Measurements from ENCODE around the gene UBE2D2. TPM values are rescaled to one million over a fixed set of nuclear protein-coding genes. Genes with fewer than 3 reads are reported as not detected.

The UBE2D2 gene
- polyA plus RNA-seq, 3 donors from 2014 or later = 231 to 328 (median 243) TPM

DNA sequence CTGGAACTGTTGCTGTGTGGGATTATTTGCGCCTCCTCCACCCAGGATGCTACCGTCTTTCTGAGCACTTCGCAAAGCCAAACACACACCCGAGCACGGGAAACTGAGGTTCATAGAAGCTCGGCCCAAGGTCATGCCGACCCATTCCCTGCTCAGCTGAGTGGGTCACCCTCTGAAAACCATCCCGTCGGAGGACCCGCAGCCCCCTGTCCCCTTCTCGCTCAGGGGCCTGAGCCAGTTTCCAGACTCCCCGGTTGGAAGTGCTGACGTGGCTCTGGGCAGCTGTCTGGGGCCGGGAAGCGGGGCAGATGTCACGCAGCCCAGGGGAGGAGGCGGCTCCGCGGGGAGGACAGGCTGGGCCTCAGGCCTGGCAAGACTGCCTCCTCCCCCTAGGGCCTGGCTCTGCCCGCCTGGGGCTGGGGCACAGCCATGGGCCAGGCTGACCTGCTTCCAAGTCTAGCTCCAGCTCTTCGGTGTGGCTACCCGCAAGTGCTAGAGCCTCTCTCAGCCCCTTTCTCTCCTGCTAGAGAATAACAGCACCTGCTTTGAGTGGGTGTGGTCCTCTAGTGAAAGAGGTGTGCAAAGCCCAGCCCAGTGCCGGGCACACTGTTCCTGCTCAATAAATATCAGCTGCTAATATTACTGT lies 77.1 kb downstream of the UBE2D2 start:
- Mint-ChIP-seq H3K36me3 (no peaks in the 10 kb centered on the region), H3K4me1 (peaks cover 50 to 59% of the 10 kb centered on the region in 2 donors), H3K9me3 (no peaks in the 10 kb centered on the region), H3K27me3 (ENCODE audit: low read depth in 3 of 3) (peaks cover 3 to 15% (median 7%) of the 10 kb centered on the region in 3 donors), H3K4me3 (peak overlapping the region; percentile 80 to 90 (median 87)), H3K27ac (peak overlapping the region; percentile 88 to 99 (median 91))
- DNase-seq = peak; percentile 38 to 54 (median 47)

DNA sequence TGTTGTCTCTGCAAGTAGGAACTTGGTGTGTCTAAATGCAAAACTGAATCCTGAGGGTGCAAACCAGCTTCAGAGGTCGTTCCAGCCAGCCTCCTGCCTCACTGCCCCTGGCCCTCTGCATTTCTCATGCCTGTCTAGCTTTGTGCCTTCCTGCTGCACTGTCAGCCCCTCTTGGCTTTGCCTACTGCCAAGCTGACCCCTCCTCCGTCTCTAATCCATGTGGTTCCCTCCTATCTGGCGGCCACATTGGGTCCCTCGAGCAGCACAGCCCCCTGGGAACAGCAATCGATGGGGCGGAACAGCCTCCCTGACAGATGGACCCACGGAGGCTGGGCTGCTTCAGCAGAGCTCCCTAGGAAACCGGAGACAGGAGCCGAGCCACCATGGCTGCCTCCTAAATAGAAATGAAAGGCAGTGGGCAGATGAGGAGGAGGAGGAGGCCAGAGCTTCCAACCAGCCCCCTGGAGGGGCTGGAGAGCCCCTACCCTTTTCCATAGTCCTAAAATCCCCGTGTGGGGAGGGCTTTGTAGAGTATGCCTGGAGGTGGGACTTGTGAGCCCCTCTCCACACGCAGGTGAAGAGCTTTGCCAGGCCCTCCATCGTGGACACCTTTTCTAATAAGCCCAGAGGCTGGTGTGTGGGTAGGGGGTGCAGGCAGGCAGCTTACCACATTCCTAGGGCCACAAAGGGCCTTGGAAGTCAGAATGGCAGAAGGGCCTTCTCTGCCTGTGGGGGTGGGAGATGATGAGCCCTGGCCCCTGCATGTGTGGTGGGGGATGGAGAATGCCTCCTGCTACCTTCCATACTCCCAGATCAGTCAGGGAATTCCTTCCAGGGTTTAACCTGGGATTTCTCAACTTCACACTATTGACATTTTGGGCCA lies 77.8 kb downstream of the UBE2D2 start:
- H3K4me3 Mint-ChIP-seq = peak overlapping the region; percentile 80 to 90 (median 87)
- H3K4me1 Mint-ChIP-seq = peaks cover 44 to 53% of the 10 kb centered on the region in 2 donors
- H3K9me3 Mint-ChIP-seq = no peaks in the 10 kb centered on the region
- DNase-seq = no peak
- peaks cover 3 to 15% (median 5%) of the 10 kb centered on the region in 3 donors for H3K27me3 Mint-ChIP-seq (ENCODE audit: low read depth in 3 of 3)
- H3K36me3 Mint-ChIP-seq = no peaks in the 10 kb centered on the region
- H3K27ac Mint-ChIP-seq = peak overlapping the region; percentile 88 to 99 (median 91)

DNA sequence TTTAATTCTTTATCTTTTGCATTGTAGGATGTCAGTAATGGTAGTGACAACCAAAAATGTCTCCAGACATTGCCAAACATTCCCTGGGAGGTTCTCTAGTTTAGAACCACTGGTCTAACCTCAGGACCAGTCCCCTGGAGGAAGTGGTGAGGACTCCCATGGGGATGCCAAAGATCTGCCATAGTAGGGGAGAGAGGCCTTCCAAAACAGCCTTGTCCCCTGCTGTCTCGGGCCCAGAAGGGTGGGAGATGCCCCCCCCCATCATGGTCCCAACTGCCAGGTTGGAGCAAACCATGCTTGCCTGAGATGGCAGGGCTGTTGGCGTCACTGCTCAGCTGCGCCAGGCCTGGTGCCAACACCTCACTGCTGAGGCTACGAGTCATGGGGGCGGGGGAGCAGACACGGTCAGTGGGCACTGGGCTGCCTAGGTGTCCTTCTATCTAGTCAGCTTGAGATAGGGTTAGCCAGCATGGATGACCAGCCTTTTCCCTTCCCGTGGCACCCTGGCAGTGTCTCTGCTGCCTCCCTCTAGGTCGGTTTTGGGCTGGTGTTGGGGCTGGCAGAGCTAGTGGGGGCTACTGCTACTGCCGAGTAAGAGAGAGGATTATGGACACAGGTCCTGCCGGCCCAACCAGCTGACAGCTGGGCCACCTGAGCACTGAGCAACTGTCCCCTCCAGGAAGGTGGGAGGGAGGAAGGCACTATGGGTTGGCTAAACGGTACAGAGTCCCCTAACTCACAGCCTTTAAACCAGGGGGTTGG lies 78.7 kb downstream of the UBE2D2 start:
- Mint-ChIP-seq H3K4me1 (peaks cover 42 to 56% of the 10 kb centered on the region in 2 donors), H3K4me3 (peak overlapping the region in 2 of 5 donors; percentile 29 to 38), H3K36me3 (no peaks in the 10 kb centered on the region), H3K9me3 (no peaks in the 10 kb centered on the region), H3K27ac (peak overlapping the region; percentile 2 to 91 (median 30)), H3K27me3 (ENCODE audit: low read depth in 3 of 3) (peaks cover 3 to 15% (median 5%) of the 10 kb centered on the region in 3 donors)
- no peak for DNase-seq

DNA sequence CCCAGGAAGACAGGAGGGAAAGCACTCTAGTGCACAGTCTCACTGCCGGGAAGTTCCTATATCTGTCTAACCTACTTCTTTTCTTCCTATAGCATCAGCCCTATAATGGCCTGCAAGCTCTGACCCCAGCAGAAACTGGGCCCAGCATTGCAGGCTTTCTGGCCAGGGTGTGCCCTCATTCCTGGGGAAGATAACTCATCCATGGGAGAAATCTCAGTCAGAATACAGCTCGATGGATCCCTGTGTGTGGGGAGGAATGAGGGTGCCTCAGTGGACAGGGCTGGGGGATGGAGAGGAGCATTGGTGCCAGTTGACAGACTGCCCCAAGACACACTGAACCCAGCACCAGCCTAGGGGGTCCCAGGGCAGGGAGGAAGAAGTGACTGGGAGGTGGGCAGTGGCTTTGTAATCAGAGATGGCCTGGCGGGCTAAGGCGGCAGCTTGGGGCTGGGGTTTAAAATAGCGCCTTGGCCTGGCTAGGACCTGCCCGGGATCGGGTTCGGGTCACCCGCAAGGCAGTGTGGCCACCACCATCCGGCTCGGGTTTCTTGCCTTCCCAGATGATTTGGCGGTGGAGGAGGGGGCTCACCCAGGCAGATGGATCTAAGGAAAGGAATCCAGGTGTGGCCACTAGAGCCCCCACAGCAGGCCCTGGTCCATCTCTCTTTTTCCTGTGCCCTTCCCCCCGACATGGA lies 79.4 kb downstream of the UBE2D2 start:
- Mint-ChIP-seq H3K4me1 (peaks cover 40 to 54% of the 10 kb centered on the region in 2 donors), H3K36me3 (no peaks in the 10 kb centered on the region), H3K4me3 (no peak overlapping the region), H3K9me3 (no peaks in the 10 kb centered on the region), H3K27me3 (ENCODE audit: low read depth in 3 of 3) (peaks cover 3 to 15% (median 7%) of the 10 kb centered on the region in 3 donors), H3K27ac (peak overlapping the region in 2 of 6 donors; percentile 26 to 36)
- DNase-seq = no peak

DNA sequence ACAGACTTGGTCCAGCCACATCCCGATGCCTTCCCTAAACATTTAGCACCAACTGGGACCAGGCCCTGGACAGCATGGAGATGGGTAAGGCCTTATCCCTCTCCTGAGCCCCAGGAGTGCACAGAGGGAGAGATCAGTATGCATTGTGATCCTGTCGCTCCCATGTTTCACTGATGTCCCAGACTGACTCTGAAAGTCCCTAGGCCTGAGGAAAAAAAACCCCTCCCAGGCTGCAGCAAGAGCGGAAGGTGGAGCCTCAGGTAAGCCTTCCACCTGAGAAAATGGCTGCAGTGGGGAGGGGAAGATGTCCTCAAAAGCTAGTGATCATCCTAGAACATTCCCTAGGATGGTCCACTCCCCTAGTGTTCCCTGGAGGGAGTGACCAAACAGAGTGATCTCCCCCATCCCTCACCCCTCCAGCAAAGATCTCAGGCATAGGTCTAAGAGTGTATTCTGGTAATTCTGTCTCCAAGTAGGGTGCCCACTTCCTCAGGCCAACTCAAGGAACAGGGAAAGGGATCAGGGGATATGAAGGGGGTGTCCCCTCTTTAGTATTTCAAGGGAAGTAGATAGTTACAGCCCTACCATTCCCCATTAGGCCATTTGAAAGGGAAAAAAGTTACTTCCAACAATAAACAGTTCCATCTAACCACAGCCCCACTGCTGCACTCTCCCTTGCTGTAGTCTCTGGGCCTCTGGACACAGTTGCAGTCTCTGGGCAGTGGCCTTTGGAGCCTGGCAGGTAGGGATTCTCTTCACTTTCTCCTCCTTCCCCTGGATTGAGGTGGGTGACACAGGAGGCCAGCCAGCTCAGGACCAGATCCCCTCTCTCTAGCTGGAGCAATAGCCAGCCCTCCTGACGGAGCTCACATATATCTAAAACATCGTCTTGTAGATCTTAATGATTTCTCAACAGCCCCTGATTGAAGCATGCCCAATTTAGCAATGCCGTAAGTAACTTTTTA lies 80.3 kb downstream of the UBE2D2 start:
- Mint-ChIP-seq H3K36me3 (no peaks in the 10 kb centered on the region), H3K4me3 (no peak overlapping the region), H3K27ac (peak overlapping the region in 4 of 6 donors; percentile 31 to 55 (median 50)), H3K27me3 (ENCODE audit: low read depth in 3 of 3) (peaks cover 3 to 10% (median 3%) of the 10 kb centered on the region in 3 donors), H3K9me3 (no peaks in the 10 kb centered on the region), H3K4me1 (peaks cover 38 to 48% of the 10 kb centered on the region in 2 donors)
- DNase-seq = no peak

DNA sequence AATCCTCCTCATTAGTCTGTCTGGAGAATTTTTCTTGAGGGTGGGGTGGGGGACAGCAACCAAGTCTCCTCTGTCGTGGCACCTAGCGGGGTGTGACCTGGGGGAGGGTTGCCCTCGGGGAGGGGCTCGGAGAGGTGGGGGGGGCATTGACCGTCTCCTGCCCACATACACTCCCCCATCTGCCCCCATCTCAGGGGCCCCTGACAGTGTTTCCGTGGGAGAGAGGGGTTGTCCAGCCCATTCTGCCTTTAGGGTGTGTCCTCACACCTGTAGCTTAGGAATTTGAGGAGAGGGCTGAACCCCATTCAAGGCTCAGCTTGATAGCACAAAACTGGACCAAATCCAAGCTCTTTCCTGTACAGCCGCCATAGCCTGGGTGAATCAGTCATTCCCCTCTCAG lies 81.1 kb downstream of the UBE2D2 start:
- H3K4me1 Mint-ChIP-seq = peaks cover 39 to 48% of the 10 kb centered on the region in 2 donors
- no peaks in the 10 kb centered on the region for H3K9me3 Mint-ChIP-seq
- H3K27me3 Mint-ChIP-seq (ENCODE audit: low read depth in 3 of 3) = peaks cover 0 to 10% (median 4%) of the 10 kb centered on the region in 3 donors
- H3K4me3 Mint-ChIP-seq = no peak overlapping the region
- peak overlapping the region in 2 of 6 donors; percentile 31 to 52 for H3K27ac Mint-ChIP-seq
- DNase-seq = no peak
- no peaks in the 10 kb centered on the region for H3K36me3 Mint-ChIP-seq

DNA sequence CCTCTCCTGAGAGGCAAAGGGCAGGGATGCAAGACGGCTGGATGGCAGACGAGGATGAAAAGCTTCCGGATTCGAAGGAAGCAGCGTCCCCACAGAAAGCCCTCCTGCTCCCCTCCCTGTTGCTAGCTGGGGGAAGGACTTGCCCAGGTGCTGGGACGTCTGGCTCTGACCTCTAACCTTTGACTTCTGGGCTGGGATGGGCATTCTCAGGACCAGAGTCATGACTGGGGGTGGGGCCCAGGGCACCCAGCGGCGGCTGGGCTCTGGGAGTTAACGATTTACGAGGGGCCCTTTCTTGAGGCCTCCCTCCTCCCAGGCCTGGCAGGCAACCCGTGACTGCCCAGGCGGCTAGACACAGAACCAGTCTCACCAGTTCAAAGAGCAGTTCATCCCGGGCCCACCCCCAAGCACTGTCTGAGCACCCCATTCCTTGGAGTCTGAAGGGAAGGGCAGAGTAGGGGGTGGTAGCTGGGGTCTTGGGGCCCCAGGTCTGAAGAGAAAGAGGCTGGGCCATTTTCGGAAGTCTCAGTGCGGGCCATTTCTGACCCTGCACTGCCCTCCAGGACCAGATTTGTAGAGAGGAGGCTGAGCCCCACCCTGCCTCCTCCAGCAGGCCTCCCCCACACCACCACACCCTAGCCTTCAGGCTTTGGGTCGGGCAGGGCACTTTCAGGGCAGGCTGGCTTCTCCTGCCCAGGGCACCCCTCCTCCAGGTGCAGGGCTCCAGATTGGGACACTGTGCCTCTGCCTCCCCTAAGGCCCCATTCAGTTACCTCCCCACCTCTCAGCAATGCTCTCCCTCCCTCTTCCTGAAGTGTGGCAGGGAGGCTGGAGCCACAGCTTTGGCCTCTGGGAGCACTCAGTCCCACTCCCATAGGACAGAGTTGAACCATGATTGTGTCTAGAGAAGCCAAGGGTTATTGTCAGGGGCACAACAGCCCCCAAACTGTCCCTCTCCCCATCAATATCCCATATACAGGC lies 82.0 kb downstream of the UBE2D2 start:
- Mint-ChIP-seq H3K27me3 (ENCODE audit: low read depth in 3 of 3) (peaks cover 3 to 12% (median 4%) of the 10 kb centered on the region in 3 donors), H3K36me3 (no peaks in the 10 kb centered on the region), H3K4me1 (peaks cover 41 to 48% of the 10 kb centered on the region in 2 donors), H3K27ac (peak overlapping the region in 2 of 6 donors; percentile 44 to 71), H3K4me3 (no peak overlapping the region), H3K9me3 (no peaks in the 10 kb centered on the region)
- DNase-seq = no peak

DNA sequence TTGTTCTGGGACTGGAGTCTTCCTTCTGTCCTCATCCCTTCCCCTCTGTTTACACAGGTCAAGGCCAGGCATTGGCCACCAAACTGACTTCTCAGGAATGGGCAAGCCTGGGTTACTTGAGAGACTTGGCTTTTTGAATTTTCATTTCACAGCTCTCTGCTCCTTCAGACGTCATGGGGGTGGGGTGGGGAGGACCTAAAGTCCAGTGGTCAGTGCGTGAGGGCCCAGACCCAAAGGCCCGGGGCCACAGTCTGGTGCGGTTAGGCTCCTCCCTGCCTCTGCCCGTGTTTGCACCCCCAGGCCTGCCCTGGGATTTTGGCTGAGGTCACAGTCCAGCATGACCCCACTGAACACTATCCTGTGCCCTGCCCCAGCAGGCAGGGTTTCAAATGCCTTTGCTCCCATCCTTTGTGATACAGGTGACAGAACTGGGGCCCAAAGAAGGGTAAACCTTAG lies 82.9 kb downstream of the UBE2D2 start:
- no peak for DNase-seq

DNA sequence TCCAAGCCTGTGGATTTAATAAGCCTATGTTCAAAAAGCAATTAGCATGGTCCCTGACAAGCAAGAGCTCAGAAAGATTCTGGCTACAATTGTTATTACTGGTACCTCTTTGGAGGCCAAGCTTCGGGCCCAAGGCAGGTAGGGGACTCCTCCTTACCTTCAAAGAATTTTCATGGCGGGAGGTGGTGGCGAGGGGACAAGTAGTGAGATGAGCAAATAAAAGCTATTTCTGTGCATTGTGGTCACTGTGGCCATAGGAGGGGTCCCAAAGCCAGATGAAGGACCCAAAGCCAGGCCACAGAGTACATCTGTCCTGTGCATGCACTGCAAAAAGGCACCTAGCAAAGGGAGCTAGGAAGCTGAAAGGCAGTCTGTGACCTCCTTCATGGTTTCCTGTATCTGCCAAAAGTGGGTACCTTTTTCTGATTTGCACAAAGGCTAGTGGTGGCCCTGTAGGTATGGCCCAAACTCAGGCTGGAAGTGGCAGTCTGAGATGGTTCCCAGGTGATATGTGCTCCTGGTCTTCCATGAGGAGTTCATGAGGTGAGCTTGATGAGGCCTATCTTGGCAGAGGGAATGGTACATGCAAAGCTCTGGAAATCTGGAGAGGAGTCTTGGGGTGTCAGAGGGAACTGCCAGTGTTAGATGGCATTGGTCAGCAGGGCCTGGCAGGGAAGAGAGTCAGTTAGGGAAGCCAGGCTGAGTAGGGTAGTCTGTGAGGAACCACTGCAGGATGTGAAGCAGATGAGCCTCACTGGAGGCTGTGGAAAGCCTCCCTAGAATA lies 83.7 kb downstream of the UBE2D2 start:
- Mint-ChIP-seq H3K36me3 (no peaks in the 10 kb centered on the region), H3K9me3 (no peaks in the 10 kb centered on the region), H3K4me1 (peaks cover 27 to 34% of the 10 kb centered on the region in 2 donors), H3K27me3 (ENCODE audit: low read depth in 3 of 3) (peaks cover 3 to 17% (median 7%) of the 10 kb centered on the region in 3 donors), H3K4me3 (no peak overlapping the region), H3K27ac (peak overlapping the region in 5 of 6 donors; percentile 1 to 71 (median 24))
- no peak for DNase-seq

More for the DNA sequence above, 82.9 kb downstream of the UBE2D2 start:
- Mint-ChIP-seq H3K9me3 (no peaks in the 10 kb centered on the region), H3K27ac (peak overlapping the region in 2 of 6 donors; percentile 14 to 44), H3K27me3 (ENCODE audit: low read depth in 3 of 3) (peaks cover 3 to 13% (median 4%) of the 10 kb centered on the region in 3 donors), H3K36me3 (no peaks in the 10 kb centered on the region), H3K4me1 (peaks cover 34 to 39% of the 10 kb centered on the region in 2 donors), H3K4me3 (no peak overlapping the region)

DNA sequence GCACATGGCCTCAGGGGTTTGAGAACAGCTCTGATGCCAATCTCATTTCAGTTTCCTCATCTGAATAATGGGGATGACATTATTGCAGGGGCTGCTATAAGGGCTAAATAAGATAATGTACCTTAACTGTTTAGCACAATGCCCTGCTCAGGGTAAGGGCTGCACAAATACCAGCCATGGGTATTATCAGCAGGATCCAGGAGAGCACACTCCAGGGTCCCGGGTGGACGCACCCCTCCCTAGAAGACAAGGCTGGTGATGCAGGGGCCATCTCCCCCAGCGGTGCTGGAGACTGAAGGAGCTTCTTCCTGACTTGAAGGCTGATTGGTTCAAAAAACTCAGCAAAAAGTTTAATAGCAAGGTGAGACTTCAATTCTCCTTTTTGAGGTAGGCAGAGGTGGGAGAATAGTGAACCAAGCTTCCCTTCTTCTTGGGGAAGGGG lies 84.3 kb downstream of the UBE2D2 start:
- Mint-ChIP-seq H3K9me3 (no peaks in the 10 kb centered on the region), H3K4me3 (no peak overlapping the region), H3K4me1 (peaks cover 27 to 34% of the 10 kb centered on the region in 2 donors), H3K36me3 (no peaks in the 10 kb centered on the region), H3K27ac (peak overlapping the region in 3 of 6 donors; percentile 2 to 58 (median 24)), H3K27me3 (ENCODE audit: low read depth in 3 of 3) (peaks cover 3 to 20% (median 8%) of the 10 kb centered on the region in 3 donors)
- DNase-seq = no peak
